HTERT RPE-1 (cell line): ENCODE data around the gene ATP8B2.
"Not testable (repeated sequence)": the region's sequence is repeated elsewhere in the genome, so short reads cannot be mapped to it uniquely, and the experiment has no call there.

Experiments used
- in situ Hi-C: fragments of 300-500 bp; cut with MboI; formaldehyde crosslinking; loops from 4 replicates; pipeline ENCODE4 v1.14.3; 2020; ENCODE audit warnings: low sequenced_read_pairs

The ATP8B2 gene

GRCh38 chr1:154321609-154321934 is 3.8 kb upstream of the ATP8B2 start:
- in situ Hi-C loops = not testable (repeated sequence)

GRCh38 chr1:154323493-154323892 is 1.8 kb upstream of the ATP8B2 start:
- in situ Hi-C loops = no loop called here

GRCh38 chr1:154324241-154324640 is 1.1 kb upstream of the ATP8B2 start:
- in situ Hi-C loops = no loop called here

- in situ Hi-C loops = no loop called here
These were observed 539 bp downstream of the ATP8B2 start for GRCh38 chr1:154325583-154326545.

DNA sequence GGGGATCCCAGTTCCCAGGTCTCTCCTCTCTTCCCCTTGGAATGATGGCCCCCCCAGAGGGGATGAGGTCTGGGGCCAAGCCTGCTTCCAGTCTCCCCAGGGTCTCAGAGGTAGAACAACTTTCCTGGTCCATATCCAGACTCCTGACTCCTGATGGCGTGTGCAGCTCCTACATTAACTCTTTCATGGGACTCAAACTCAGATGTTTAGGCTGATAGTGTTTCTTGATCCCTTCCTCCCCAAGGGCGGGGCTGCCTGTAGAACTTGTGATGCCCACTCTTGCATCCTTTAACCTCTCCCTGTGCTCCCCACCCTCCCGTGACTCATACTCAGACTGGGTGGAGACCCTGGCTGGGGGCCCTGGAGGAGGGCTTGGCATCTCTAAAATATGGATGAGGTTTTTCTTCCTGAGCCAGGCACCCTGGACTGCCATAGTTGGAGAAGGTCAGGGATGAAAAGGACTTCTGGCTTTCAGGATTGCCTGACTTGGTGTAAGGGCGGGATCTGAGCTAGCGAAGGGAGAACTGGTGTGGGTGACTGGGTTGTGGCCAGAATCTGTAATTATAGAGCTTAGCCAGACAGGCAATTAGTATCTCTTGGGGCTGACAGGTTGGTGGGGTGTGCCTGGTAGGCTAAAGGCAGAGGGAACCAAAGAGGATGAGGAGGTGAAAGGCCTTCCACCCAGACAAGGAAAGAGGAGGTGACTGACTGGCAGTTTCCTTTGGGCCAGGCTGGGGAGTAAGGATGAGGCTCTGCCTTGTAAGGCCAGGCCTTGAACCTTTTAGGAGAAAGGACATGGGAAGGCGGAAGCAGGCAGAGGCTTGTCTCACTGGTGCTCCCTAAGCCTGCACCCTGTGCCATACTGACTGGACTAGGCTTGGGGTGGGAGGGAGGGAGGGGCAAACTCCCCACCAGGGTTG is 1.5 kb downstream of the ATP8B2 start:
- in situ Hi-C loops = no loop called here

DNA sequence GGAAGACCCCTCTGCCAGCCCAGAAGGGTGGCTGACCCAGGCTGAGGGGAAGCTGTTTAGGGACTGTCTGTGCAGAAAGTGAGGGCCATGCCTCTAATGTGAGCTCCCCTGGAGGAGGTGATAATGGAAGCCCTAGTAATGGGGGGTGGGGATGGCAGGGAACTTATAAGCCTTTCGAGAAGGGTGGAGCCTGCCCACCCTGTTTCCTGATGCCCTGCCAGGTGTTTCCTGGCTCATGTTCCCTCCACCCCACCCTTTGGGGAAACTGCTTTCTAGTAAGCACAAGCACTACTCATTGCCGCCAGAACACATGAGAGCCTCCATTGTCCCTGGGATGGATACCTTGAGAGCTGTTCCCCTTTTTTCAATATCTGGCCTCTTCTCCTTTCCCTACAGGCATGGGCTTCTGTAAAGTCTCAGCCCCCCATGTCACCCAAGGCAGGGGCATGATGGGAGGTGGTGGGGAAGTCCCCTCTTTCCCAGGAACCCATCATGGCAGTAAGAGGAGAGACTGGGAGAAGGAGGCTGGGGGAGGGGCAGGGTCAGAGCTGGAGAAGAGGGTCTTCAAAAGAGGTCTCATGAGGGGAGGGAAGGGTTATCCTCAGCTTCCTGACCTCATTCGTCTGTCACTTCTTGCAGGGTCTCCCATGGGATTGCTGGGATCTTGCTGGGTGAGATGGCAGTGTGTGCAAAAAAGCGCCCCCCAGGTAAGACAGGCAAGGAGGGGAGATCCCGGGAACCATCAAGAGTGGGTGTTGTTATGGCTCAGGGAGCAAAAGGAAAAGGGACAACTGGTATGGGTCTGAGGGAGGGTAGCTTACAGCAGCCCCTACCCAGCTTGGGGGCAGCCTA is 2.4 kb downstream of the ATP8B2 start:
- in situ Hi-C loops = no loop called here

- in situ Hi-C loops = no loop called here
These were observed 3.2 kb downstream of the ATP8B2 start for GRCh38 chr1:154328318-154329151.

DNA sequence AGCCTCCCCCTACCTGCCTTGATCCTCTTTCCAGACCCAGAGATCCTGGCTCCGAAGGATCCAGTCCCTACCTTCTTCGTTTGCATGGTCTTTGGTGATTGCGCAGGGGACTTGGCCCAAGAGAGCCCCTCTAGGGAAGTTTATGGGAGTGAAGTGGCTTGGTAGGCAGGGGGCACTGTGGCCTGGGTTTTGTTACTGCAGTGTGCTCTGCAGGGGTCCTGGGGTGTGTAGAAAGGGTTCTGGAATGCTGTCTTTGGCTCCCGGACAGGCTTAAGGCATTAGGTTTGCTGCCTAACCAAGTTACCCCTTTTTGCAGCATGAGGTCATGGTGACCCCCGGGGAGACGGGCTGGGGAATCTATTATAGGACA is 3.8 kb downstream of the ATP8B2 start:
- in situ Hi-C loops = no loop called here

DNA sequence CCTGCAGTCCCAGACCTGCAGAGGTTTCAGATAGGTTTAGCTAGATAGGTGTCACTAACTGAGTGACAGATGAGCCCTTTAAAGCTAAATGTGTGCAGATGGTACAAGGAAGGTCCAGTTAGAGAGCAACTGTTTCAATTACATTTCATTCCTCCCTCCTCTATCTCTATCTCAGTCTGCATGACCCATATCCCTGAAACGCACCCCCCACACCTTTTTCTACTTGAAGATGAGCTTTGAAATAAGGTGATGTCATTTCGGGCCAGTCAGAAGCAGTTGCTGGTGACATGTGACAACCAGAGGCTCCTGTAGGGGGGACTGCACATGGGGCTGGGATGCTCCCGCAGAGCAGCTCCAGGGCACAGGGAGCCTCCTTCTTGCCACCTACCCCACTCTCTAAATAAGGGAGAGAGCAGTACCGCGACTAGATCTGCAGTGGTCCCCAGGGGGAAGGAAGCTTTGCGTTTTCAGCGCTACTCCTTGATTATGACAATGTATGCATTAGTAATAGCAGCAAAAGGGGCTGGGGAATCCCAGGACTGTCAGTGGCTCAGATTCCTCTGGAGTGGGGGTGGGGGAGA is 4.3 kb downstream of the ATP8B2 start:
- in situ Hi-C loops = no loop called here

DNA sequence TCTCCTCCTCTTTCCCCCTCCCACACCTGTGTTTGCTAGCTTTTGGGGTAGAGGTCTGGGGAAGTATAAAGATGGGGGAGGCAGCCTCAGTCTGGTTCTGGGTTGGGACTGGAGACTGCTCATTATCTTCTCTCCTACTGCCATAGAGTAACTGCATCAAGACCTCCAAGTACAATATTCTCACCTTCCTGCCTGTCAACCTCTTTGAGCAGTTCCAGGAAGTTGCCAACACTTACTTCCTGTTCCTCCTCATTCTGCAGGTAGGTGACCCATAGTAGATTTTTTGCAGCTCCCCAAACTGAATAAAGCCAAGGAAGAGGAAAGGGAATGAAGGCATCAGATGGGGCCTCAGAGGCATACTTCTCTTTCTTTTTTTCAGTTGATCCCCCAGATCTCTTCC is 5.3 kb downstream of the ATP8B2 start:
- in situ Hi-C loops = no loop called here

- in situ Hi-C loops = no loop called here
These were observed 9.0 kb downstream of the ATP8B2 start for GRCh38 chr1:154334079-154335024.

GRCh38 chr1:154335025-154335714 is 9.8 kb downstream of the ATP8B2 start:
- in situ Hi-C loops = no loop called here

- in situ Hi-C loops = no loop called here
These were observed 12.0 kb downstream of the ATP8B2 start for GRCh38 chr1:154337253-154337894.

DNA sequence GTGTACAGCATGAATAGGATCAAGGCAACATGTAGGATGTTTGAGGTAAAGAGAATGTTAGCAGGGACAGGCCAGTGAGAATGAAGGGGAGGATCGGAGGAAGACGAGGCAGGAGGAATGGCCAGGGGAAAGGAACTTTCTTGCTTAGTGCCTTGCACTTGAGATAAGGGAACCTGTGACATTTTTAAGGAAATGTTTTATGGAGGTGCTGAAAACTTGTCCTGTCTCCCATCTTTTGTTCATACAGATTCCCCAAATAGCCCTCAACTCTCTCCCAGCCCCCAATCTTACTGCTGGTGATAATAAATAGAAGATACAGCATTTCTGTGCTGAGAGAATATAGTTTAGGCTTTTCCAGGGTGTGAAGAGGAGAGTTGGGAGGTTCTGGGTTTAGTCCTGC is 13.6 kb downstream of the ATP8B2 start:
- in situ Hi-C loops = no loop called here

GRCh38 chr1:154341366-154341765 is 16.0 kb downstream of the ATP8B2 start:
- in situ Hi-C loops = not testable (repeated sequence)

- in situ Hi-C loops = no loop called here
These were observed 16.8 kb downstream of the ATP8B2 start for GRCh38 chr1:154342132-154342531.

GRCh38 chr1:154342836-154343472 is 17.6 kb downstream of the ATP8B2 start:
- in situ Hi-C loops = no loop called here
